ENCODE data around the gene LIME1.

DNA sequence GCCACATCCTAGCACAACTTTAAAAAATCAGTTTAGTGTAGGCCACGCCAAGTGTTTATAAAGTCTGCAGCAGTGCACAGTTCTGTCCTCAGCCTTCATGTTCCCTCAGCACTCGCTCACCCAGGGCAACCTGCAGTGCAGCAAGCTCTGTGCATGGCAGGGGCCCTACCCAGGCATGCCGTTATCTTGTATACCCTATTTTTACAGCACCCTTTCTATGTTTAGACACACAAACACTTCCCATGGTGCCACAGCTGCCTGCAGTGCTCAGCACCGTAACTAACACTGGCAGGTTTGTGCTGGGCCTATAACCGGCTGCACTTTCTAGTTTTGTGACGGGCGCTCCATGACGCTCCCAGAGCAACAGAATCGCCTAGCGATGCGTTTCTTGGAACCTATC is 50.8 kb downstream of the LIME1 start:
- no peak for TF ChIP-seq POLR2A (IDR thresholded peaks at IDR 0.05)
- TF ChIP-seq, protein P1, sequence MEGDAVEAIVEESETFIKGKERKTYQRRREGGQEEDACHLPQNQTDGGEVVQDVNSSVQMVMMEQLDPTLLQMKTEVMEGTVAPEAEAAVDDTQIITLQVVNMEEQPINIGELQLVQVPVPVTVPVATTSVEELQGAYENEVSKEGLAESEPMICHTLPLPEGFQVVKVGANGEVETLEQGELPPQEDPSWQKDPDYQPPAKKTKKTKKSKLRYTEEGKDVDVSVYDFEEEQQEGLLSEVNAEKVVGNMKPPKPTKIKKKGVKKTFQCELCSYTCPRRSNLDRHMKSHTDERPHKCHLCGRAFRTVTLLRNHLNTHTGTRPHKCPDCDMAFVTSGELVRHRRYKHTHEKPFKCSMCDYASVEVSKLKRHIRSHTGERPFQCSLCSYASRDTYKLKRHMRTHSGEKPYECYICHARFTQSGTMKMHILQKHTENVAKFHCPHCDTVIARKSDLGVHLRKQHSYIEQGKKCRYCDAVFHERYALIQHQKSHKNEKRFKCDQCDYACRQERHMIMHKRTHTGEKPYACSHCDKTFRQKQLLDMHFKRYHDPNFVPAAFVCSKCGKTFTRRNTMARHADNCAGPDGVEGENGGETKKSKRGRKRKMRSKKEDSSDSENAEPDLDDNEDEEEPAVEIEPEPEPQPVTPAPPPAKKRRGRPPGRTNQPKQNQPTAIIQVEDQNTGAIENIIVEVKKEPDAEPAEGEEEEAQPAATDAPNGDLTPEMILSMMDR (IDR thresholded peaks at IDR 0.05): no peak
- TF ChIP-seq POLR2AphosphoS5 (IDR thresholded peaks at IDR 0.05; ENCODE audit: insufficient read depth in 1 of 2, low read depth in 1 of 2): no peak

All from vagina (tissue), 2 donors.